ENCODE results near the gene CMTR1.
"Not testable (repeated sequence)": the region's sequence is repeated elsewhere in the genome, so short reads cannot be mapped to it uniquely, and the experiment has no call there.

DNA sequence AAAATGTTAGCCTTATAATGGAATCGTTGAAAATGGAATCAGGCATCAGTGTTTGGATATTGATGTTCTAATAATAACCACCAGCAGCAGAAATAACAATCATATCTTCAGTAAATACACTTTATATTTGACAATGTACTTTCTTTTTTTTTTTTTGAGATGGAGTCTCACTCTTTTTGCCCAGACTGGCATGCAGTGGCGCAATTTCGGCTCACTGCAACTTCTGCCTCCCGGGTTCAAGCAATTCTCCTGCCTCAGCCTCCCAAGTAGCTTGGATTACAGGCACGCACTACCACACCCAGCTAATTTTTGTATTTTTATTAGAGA lies 10.2 kb downstream of the CMTR1 start:
- not testable (repeated sequence) for TF ChIP-seq ASH2L (IDR thresholded peaks at IDR 0.05; ENCODE audit: borderline replicate concordance, low read depth); SMARCA5 (IDR thresholded peaks at IDR 0.05); POLR2AphosphoS5 (IDR thresholded peaks at IDR 0.05; ENCODE audit: low read length); EZH2 (IDR thresholded peaks at IDR 0.05; ENCODE audit: borderline replicate concordance, control insufficient read depth, low read depth, low read length); SIN3A (IDR thresholded peaks at IDR 0.05; ENCODE audit: low read depth, low read length); TAF1 (IDR thresholded peaks at IDR 0.05; ENCODE audit: borderline replicate concordance, low read depth, low read length); BHLHE40 (IDR thresholded peaks at IDR 0.05; ENCODE audit: borderline replicate concordance in 1 of 2, low read depth in 2 of 2, low read length in 1 of 2); JUND (IDR thresholded peaks at IDR 0.05; ENCODE audit: low read depth, low read length); CEBPB (IDR thresholded peaks at IDR 0.05; ENCODE audit: borderline replicate concordance in 1 of 2, low read depth in 2 of 2, low read length in 2 of 2); CHD1 (IDR thresholded peaks at IDR 0.05; ENCODE audit: low read depth, low read length); NBN (IDR thresholded peaks at IDR 0.05)
- TF ChIP-seq, protein P1, sequence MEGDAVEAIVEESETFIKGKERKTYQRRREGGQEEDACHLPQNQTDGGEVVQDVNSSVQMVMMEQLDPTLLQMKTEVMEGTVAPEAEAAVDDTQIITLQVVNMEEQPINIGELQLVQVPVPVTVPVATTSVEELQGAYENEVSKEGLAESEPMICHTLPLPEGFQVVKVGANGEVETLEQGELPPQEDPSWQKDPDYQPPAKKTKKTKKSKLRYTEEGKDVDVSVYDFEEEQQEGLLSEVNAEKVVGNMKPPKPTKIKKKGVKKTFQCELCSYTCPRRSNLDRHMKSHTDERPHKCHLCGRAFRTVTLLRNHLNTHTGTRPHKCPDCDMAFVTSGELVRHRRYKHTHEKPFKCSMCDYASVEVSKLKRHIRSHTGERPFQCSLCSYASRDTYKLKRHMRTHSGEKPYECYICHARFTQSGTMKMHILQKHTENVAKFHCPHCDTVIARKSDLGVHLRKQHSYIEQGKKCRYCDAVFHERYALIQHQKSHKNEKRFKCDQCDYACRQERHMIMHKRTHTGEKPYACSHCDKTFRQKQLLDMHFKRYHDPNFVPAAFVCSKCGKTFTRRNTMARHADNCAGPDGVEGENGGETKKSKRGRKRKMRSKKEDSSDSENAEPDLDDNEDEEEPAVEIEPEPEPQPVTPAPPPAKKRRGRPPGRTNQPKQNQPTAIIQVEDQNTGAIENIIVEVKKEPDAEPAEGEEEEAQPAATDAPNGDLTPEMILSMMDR (IDR thresholded peaks at IDR 0.05 in 2 of 3, conservative IDR thresholded peaks at IDR 0.05 in 1 of 3; ENCODE audit: control insufficient read depth in 2 of 3, extremely low read depth in 1 of 3, insufficient read depth in 1 of 3, low read depth in 3 of 3, low read length in 3 of 3): not testable (repeated sequence)
- TF ChIP-seq, protein P2, sequence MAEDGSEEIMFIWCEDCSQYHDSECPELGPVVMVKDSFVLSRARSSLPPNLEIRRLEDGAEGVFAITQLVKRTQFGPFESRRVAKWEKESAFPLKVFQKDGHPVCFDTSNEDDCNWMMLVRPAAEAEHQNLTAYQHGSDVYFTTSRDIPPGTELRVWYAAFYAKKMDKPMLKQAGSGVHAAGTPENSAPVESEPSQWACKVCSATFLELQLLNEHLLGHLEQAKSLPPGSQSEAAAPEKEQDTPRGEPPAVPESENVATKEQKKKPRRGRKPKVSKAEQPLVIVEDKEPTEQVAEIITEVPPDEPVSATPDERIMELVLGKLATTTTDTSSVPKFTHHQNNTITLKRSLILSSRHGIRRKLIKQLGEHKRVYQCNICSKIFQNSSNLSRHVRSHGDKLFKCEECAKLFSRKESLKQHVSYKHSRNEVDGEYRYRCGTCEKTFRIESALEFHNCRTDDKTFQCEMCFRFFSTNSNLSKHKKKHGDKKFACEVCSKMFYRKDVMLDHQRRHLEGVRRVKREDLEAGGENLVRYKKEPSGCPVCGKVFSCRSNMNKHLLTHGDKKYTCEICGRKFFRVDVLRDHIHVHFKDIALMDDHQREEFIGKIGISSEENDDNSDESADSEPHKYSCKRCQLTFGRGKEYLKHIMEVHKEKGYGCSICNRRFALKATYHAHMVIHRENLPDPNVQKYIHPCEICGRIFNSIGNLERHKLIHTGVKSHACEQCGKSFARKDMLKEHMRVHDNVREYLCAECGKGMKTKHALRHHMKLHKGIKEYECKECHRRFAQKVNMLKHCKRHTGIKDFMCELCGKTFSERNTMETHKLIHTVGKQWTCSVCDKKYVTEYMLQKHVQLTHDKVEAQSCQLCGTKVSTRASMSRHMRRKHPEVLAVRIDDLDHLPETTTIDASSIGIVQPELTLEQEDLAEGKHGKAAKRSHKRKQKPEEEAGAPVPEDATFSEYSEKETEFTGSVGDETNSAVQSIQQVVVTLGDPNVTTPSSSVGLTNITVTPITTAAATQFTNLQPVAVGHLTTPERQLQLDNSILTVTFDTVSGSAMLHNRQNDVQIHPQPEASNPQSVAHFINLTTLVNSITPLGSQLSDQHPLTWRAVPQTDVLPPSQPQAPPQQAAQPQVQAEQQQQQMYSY (CRISPR knock-in tag; IDR thresholded peaks at IDR 0.05): not testable (repeated sequence)

Measured in GM12878 (cell line).